Left ventricle myocardium inferior (tissue), 1 donor: ENCODE results near the gene S100A5. TPM values are rescaled to one million over a fixed set of nuclear protein-coding genes. Genes with fewer than 3 reads are reported as not detected.
A peak's percentile ranks its signal among the peaks of the same experiment; 100 is the strongest.

ENCODE experiments used
- DNase-seq: peaks from one replicate; pipeline ENCODE4 v3.0.0-alpha.2; 2020
- H3K27ac ChIP-seq: fragments of 200-600 bp; replicated peaks from 2 replicates; pipeline ENCODE4 v1.8.0; 2021
- H3K27me3 ChIP-seq: fragments of 200-600 bp; 2 replicates; pipeline ENCODE4 v1.8.0; 2021; ENCODE audit warnings: low read depth
- H3K36me3 ChIP-seq: fragments of 200-600 bp; 2 replicates; pipeline ENCODE4 v1.8.0; 2021
- H3K4me1 ChIP-seq: fragments of 200-600 bp; 2 replicates; pipeline ENCODE4 v1.8.0; 2021
- H3K4me3 ChIP-seq: fragments of 200-600 bp; 2 replicates; pipeline ENCODE4 v1.8.0; 2021; ENCODE audit warnings: mild to moderate bottlenecking, moderate library complexity
- H3K9me3 ChIP-seq: fragments of 200-600 bp; replicated peaks from 2 replicates; pipeline ENCODE4 v1.8.0; 2021
- intact Hi-C: fragments of 100-400 bp; cut with micrococcal nuclease; formaldehyde crosslinking; loops from one replicate; pipeline ENCODE4 v1.11.0; 2022
- total RNA-seq: library from RNA; stranded (reverse); fragmentation: NEBNext Ultra II Directional; extraction: Animal tissue kit (Norgen Biotek cat#: 25700); gene quantifications from one replicate; pipeline ENCODE4 v1.2.1, GENCODE V29; 2021
- TF ChIP-seq, protein P1 (sequence below): fragments of 200-600 bp; IDR thresholded peaks from 2 replicates; pipeline ENCODE4 v1.8.0; 2021; ENCODE audit warnings: antibody characterized with exemption, mild to moderate bottlenecking, borderline replicate concordance
- donor health status: DM: no; HTN: yes; CAD: no; lungs with severe emphysema.

Gene S100A5
- total RNA-seq, 1 donor from 2014 or later, result not detected

DNA sequence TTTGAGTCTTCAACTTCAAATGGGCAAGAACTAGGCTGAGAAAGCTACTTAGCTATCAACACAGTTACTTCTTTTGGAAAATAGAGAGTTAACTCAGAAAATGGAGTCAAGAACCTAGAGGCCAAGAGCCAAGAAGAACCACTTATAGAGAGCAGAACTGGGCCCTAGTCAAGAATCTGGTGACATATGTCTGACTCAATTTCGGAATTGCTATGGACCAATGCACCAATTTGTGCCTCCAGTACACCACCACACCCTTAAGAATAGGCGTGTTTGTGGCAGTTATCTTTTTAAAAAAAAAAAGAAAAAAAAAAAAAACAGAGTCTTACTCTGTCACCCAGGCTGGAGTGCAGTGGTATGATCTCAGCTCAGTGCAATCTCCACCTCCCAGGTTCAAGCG, 17.1 kb upstream of the S100A5 start:
- Histone ChIP-seq H3K36me3 (no peaks in the 10 kb centered on the region), H3K27ac (no peak overlapping the region), H3K4me3 (no peak overlapping the region), H3K9me3 (no peaks in the 10 kb centered on the region), H3K27me3 (no peaks in the 10 kb centered on the region), H3K4me1 (peaks cover 14% of the 10 kb centered on the region)
- intact Hi-C loops, result no loop called here
- TF ChIP-seq, protein P1, sequence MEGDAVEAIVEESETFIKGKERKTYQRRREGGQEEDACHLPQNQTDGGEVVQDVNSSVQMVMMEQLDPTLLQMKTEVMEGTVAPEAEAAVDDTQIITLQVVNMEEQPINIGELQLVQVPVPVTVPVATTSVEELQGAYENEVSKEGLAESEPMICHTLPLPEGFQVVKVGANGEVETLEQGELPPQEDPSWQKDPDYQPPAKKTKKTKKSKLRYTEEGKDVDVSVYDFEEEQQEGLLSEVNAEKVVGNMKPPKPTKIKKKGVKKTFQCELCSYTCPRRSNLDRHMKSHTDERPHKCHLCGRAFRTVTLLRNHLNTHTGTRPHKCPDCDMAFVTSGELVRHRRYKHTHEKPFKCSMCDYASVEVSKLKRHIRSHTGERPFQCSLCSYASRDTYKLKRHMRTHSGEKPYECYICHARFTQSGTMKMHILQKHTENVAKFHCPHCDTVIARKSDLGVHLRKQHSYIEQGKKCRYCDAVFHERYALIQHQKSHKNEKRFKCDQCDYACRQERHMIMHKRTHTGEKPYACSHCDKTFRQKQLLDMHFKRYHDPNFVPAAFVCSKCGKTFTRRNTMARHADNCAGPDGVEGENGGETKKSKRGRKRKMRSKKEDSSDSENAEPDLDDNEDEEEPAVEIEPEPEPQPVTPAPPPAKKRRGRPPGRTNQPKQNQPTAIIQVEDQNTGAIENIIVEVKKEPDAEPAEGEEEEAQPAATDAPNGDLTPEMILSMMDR, result no peak
- no peak for DNase-seq

- intact Hi-C loops, result no loop called here
- H3K4me1 ChIP-seq, result peaks cover 14% of the 10 kb centered on the region
- DNase-seq, result no peak
- H3K4me3 ChIP-seq, result no peak overlapping the region
- no peaks in the 10 kb centered on the region for H3K27me3 ChIP-seq
- H3K36me3 ChIP-seq, result no peaks in the 10 kb centered on the region
- no peak overlapping the region for H3K27ac ChIP-seq
- no peaks in the 10 kb centered on the region for H3K9me3 ChIP-seq
- TF ChIP-seq, protein P1, result no peak
Observed at GRCh38 chr1:153556348-153556747, 15.6 kb upstream of the S100A5 start.

- TF ChIP-seq, protein P1, result no peak
- H3K9me3 ChIP-seq, result no peaks in the 10 kb centered on the region
- peak overlapping the region; percentile 57 for H3K27ac ChIP-seq
- H3K36me3 ChIP-seq, result no peaks in the 10 kb centered on the region
- H3K4me1 ChIP-seq, result peaks cover 34% of the 10 kb centered on the region
- no peaks in the 10 kb centered on the region for H3K27me3 ChIP-seq
- H3K4me3 ChIP-seq, result no peak overlapping the region
- intact Hi-C loops, result no loop called here
- DNase-seq, result no peak
Observed at GRCh38 chr1:153553830-153554541, 13.3 kb upstream of the S100A5 start.

GRCh38 chr1:153553096-153553495, 12.4 kb upstream of the S100A5 start:
- no peaks in the 10 kb centered on the region for H3K27me3 ChIP-seq
- H3K27ac ChIP-seq, result no peak overlapping the region
- no peaks in the 10 kb centered on the region for H3K36me3 ChIP-seq
- H3K4me3 ChIP-seq, result no peak overlapping the region
- no peaks in the 10 kb centered on the region for H3K9me3 ChIP-seq
- TF ChIP-seq, protein P1, result no peak
- intact Hi-C loops, result no loop called here
- no peak for DNase-seq
- H3K4me1 ChIP-seq, result peaks cover 43% of the 10 kb centered on the region

GRCh38 chr1:153552335-153552734, 11.6 kb upstream of the S100A5 start:
- H3K36me3 ChIP-seq, result no peaks in the 10 kb centered on the region
- peaks cover 51% of the 10 kb centered on the region for H3K4me1 ChIP-seq
- DNase-seq, result no peak
- no peaks in the 10 kb centered on the region for H3K27me3 ChIP-seq
- no peak overlapping the region for H3K4me3 ChIP-seq
- no peak overlapping the region for H3K27ac ChIP-seq
- intact Hi-C loops, result no loop called here
- H3K9me3 ChIP-seq, result no peaks in the 10 kb centered on the region
- TF ChIP-seq, protein P1, result no peak
